ENCODE measurements around the gene MPV17. TPM values are rescaled to one million over a fixed set of nuclear protein-coding genes. Genes with fewer than 3 reads are reported as not detected.
A peak's percentile ranks its signal among the peaks of the same experiment; 100 is the strongest.

MPV17 gene
- total and polyA plus RNA-seq, 9 of the 15 experiments (the other 6 are each of a cell fraction or from before 2014, with no cell fraction given) = 54.7 to 140 (median 70.2) TPM

- TF ChIP-seq, protein P1, sequence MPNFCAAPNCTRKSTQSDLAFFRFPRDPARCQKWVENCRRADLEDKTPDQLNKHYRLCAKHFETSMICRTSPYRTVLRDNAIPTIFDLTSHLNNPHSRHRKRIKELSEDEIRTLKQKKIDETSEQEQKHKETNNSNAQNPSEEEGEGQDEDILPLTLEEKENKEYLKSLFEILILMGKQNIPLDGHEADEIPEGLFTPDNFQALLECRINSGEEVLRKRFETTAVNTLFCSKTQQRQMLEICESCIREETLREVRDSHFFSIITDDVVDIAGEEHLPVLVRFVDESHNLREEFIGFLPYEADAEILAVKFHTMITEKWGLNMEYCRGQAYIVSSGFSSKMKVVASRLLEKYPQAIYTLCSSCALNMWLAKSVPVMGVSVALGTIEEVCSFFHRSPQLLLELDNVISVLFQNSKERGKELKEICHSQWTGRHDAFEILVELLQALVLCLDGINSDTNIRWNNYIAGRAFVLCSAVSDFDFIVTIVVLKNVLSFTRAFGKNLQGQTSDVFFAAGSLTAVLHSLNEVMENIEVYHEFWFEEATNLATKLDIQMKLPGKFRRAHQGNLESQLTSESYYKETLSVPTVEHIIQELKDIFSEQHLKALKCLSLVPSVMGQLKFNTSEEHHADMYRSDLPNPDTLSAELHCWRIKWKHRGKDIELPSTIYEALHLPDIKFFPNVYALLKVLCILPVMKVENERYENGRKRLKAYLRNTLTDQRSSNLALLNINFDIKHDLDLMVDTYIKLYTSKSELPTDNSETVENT (CRISPR knock-in tag; IDR thresholded peaks at IDR 0.05) = 0 out of 2 replicates have a peak, but pooled peaks have one; percentile 30
- peak; percentile 46; the same call in 1 of the 2 replicates for TF ChIP-seq NFRKB (IDR thresholded peaks at IDR 0.05; ENCODE audit: low read depth)
- TF ChIP-seq POLR2H (tag; IDR thresholded peaks at IDR 0.05; ENCODE audit: low read depth) = peak; percentile 10; the same call in 1 of the 2 replicates
- TF ChIP-seq, protein P2, sequence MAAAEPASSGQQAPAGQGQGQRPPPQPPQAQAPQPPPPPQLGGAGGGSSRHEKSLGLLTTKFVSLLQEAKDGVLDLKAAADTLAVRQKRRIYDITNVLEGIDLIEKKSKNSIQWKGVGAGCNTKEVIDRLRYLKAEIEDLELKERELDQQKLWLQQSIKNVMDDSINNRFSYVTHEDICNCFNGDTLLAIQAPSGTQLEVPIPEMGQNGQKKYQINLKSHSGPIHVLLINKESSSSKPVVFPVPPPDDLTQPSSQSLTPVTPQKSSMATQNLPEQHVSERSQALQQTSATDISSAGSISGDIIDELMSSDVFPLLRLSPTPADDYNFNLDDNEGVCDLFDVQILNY (CRISPR knock-in tag; IDR thresholded peaks at IDR 0.05) = no peak
- TF ChIP-seq RFX1 (IDR thresholded peaks at IDR 0.05) = peak; percentile 69; the same call in 1 of the 2 replicates
- TF ChIP-seq ZFX (CRISPR knock-in tag; IDR thresholded peaks at IDR 0.05) = peak; percentile 99
- TF ChIP-seq ATF7 (IDR thresholded peaks at IDR 0.05) = 0 out of 2 replicates have a peak, but pooled peaks have one; percentile 37
- TF ChIP-seq DPF2 (IDR thresholded peaks at IDR 0.05) = peak; percentile 51; the same call in 1 of the 2 replicates
- TF ChIP-seq CREB3 (tag; conservative IDR thresholded peaks at IDR 0.05; ENCODE audit: low read depth) = 0 out of 2 replicates have a peak, but pooled peaks have one; percentile 34
- TF ChIP-seq HEY1 (CRISPR knock-in tag; IDR thresholded peaks at IDR 0.05; ENCODE audit: borderline replicate concordance) = no peak
- TF ChIP-seq ZBTB2 (IDR thresholded peaks at IDR 0.05) = 0 out of 2 replicates have a peak, but pooled peaks have one; percentile 20
- peak; percentile 70; the same call in 1 of the 2 replicates for TF ChIP-seq ZNF232 (CRISPR knock-in tag; IDR thresholded peaks at IDR 0.05)
- peak; percentile 38 for TF ChIP-seq CXXC5 (CRISPR knock-in tag; IDR thresholded peaks at IDR 0.05)
- peak; percentile 43; the same call in 1 of the 2 replicates for TF ChIP-seq DMBX1 (CRISPR knock-in tag; IDR thresholded peaks at IDR 0.05; ENCODE audit: borderline replicate concordance)
- peak; percentile 67 for TF ChIP-seq ATF6 (CRISPR knock-in tag; IDR thresholded peaks at IDR 0.05)
Observed at GRCh38 chr2:27370816-27371620, 48.1 kb upstream of the MPV17 start (continued).

All from K562 (cell line).